Inferior parietal cortex (tissue), 1 donor: ENCODE measurements around the gene VGF.
A peak's percentile ranks its signal among the peaks of the same experiment; 100 is the strongest.
"Not testable (repeated sequence)": the region's sequence is repeated elsewhere in the genome, so short reads cannot be mapped to it uniquely, and the experiment has no call there.

Experiments
- DNase-seq: peaks from one replicate; pipeline ENCODE4 v3.0.0-alpha.2; 2016; ENCODE audit errors: extremely low spot score

Gene VGF

GRCh38 chr7:101165075-101165957 is at the start of gene VGF:
Gene VGF (minus strand): TSS chr7:101165569. CDS start chr7:101164843, 726 bp downstream.
- peak; percentile 96 for DNase-seq

- DNase-seq: no peak
Observed at GRCh38 chr7:101212014-101212413, 46.6 kb upstream of the VGF start.

GRCh38 chr7:101211501-101211900 is 46.1 kb upstream of the VGF start:
- DNase-seq: no peak

GRCh38 chr7:101210143-101210542 is 44.8 kb upstream of the VGF start:
- no peak for DNase-seq

GRCh38 chr7:101208794-101209193 is 43.4 kb upstream of the VGF start:
- no peak for DNase-seq

- no peak for DNase-seq
Observed at GRCh38 chr7:101207459-101207858, 42.1 kb upstream of the VGF start.

- no peak for DNase-seq
Observed at GRCh38 chr7:101206665-101207042, 41.3 kb upstream of the VGF start.

GRCh38 chr7:101205901-101206664 is 40.7 kb upstream of the VGF start:
- no peak for DNase-seq

- DNase-seq: not testable (repeated sequence)
Observed at GRCh38 chr7:101203740-101204738, 38.7 kb upstream of the VGF start.

GRCh38 chr7:101202603-101202918 is 37.2 kb upstream of the VGF start:
- DNase-seq: no peak

- DNase-seq: no peak
Observed at GRCh38 chr7:101201695-101202602, 36.6 kb upstream of the VGF start.

- no peak for DNase-seq
Observed at GRCh38 chr7:101200862-101201599, 35.7 kb upstream of the VGF start, which contains the start of gene MOGAT3. Gene MOGAT3 (minus strand): TSS chr7:101201036. CDS start chr7:101200854, 182 bp downstream.

GRCh38 chr7:101200504-101200861 is 35.1 kb upstream of the VGF start:
- DNase-seq: no peak

- DNase-seq: not testable (repeated sequence)
Observed at GRCh38 chr7:101199522-101199921, 34.2 kb upstream of the VGF start.

- DNase-seq: no peak
Observed at GRCh38 chr7:101198476-101198875, 33.1 kb upstream of the VGF start.

- DNase-seq: no peak
Observed at GRCh38 chr7:101197991-101198390, 32.6 kb upstream of the VGF start.

GRCh38 chr7:101195884-101196283 is 30.5 kb upstream of the VGF start:
- DNase-seq: no peak

GRCh38 chr7:101189109-101189508 is 23.7 kb upstream of the VGF start:
- no peak for DNase-seq

- no peak for DNase-seq
Observed at GRCh38 chr7:101186844-101187428, 21.6 kb upstream of the VGF start.

- DNase-seq: no peak
Observed at GRCh38 chr7:101186194-101186593, 20.8 kb upstream of the VGF start.
